ENCODE data around the gene EFNB1. TPM values are rescaled to one million over a fixed set of nuclear protein-coding genes. Genes with fewer than 3 reads are reported as not detected.

The EFNB1 gene
- total RNA-seq, 1 donor from 2014 or later, result 5.9 TPM

- Mint-ChIP-seq H3K9me3 (ENCODE audit: unreplicated experiment) (no peaks in the 10 kb centered on the region), H3K4me3 (ENCODE audit: unreplicated experiment) (no peak overlapping the region), H3K4me1 (ENCODE audit: low read depth, unreplicated experiment) (no peaks in the 10 kb centered on the region), H3K27ac (ENCODE audit: unreplicated experiment) (no peak overlapping the region), H3K27me3 (ENCODE audit: unreplicated experiment) (no peaks in the 10 kb centered on the region), H3K36me3 (ENCODE audit: unreplicated experiment) (no peaks in the 10 kb centered on the region)
- no peak for DNase-seq
- no peak for TF ChIP-seq CTCF (IDR thresholded peaks at IDR 0.05; ENCODE audit: partially characterized antibody, unreplicated experiment)
Observed at GRCh38 chrX:68851082-68851481, 22.3 kb downstream of the EFNB1 start.

GRCh38 chrX:68852046-68852445, 23.2 kb downstream of the EFNB1 start:
- TF ChIP-seq CTCF (IDR thresholded peaks at IDR 0.05; ENCODE audit: partially characterized antibody, unreplicated experiment), result no peak
- no peak overlapping the region for H3K4me3 Mint-ChIP-seq (ENCODE audit: unreplicated experiment)
- H3K27me3 Mint-ChIP-seq (ENCODE audit: unreplicated experiment), result no peaks in the 10 kb centered on the region
- H3K27ac Mint-ChIP-seq (ENCODE audit: unreplicated experiment), result no peak overlapping the region
- H3K4me1 Mint-ChIP-seq (ENCODE audit: low read depth, unreplicated experiment), result no peaks in the 10 kb centered on the region
- no peaks in the 10 kb centered on the region for H3K9me3 Mint-ChIP-seq (ENCODE audit: unreplicated experiment)
- DNase-seq, result no peak
- H3K36me3 Mint-ChIP-seq (ENCODE audit: unreplicated experiment), result no peaks in the 10 kb centered on the region

- Mint-ChIP-seq H3K27me3 (ENCODE audit: unreplicated experiment) (no peaks in the 10 kb centered on the region), H3K9me3 (ENCODE audit: unreplicated experiment) (no peaks in the 10 kb centered on the region), H3K4me3 (ENCODE audit: unreplicated experiment) (no peak overlapping the region), H3K27ac (ENCODE audit: unreplicated experiment) (no peak overlapping the region), H3K4me1 (ENCODE audit: low read depth, unreplicated experiment) (no peaks in the 10 kb centered on the region), H3K36me3 (ENCODE audit: unreplicated experiment) (no peaks in the 10 kb centered on the region)
- no peak for DNase-seq
- no peak for TF ChIP-seq CTCF (IDR thresholded peaks at IDR 0.05; ENCODE audit: partially characterized antibody, unreplicated experiment)
Observed at GRCh38 chrX:68853665-68854251, 24.9 kb downstream of the EFNB1 start.

- no peak for TF ChIP-seq CTCF (IDR thresholded peaks at IDR 0.05; ENCODE audit: partially characterized antibody, unreplicated experiment)
- Mint-ChIP-seq H3K27ac (ENCODE audit: unreplicated experiment) (no peak overlapping the region), H3K9me3 (ENCODE audit: unreplicated experiment) (no peaks in the 10 kb centered on the region), H3K4me3 (ENCODE audit: unreplicated experiment) (no peak overlapping the region), H3K36me3 (ENCODE audit: unreplicated experiment) (no peaks in the 10 kb centered on the region), H3K4me1 (ENCODE audit: low read depth, unreplicated experiment) (no peaks in the 10 kb centered on the region), H3K27me3 (ENCODE audit: unreplicated experiment) (peaks cover 5% of the 10 kb centered on the region)
- no peak for DNase-seq
Observed at GRCh38 chrX:68865300-68865699, 36.5 kb downstream of the EFNB1 start.

GRCh38 chrX:68865926-68866325, 37.1 kb downstream of the EFNB1 start:
- Mint-ChIP-seq H3K4me3 (ENCODE audit: unreplicated experiment) (no peak overlapping the region), H3K27ac (ENCODE audit: unreplicated experiment) (no peak overlapping the region), H3K4me1 (ENCODE audit: low read depth, unreplicated experiment) (no peaks in the 10 kb centered on the region), H3K27me3 (ENCODE audit: unreplicated experiment) (peaks cover 6% of the 10 kb centered on the region), H3K36me3 (ENCODE audit: unreplicated experiment) (no peaks in the 10 kb centered on the region), H3K9me3 (ENCODE audit: unreplicated experiment) (no peaks in the 10 kb centered on the region)
- DNase-seq, result no peak
- no peak for TF ChIP-seq CTCF (IDR thresholded peaks at IDR 0.05; ENCODE audit: partially characterized antibody, unreplicated experiment)

All from glutamatergic neuron (in vitro differentiated cells).